ENCODE measurements around the gene TNXB. TPM values are rescaled to one million over a fixed set of nuclear protein-coding genes. Genes with fewer than 3 reads are reported as not detected.
"Not testable (repeated sequence)": the region's sequence is repeated elsewhere in the genome, so short reads cannot be mapped to it uniquely, and the experiment has no call there.

Gene TNXB
- total RNA-seq, 1 experiment from 2014 or later, result 0.12 TPM

DNA sequence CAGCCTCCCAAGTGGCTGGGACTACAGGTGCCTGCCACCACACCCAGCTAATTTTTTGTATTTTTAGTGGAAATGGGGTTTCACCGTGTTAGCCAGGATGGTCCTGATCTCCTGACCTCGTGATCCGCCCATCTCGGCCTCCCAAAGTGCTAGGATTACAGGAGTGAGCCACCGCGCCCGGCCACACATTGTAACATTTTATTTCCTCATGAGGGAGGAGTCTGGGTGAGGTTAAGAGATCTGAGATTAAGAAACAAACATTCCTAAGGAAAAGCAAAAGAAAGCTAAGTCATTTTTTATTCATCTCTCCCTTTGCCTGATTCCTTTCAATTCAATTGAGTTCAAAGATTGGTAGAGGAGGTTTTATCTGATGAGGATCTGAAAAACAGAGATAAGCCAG, 35.1 kb upstream of the TNXB start:
- DNase-seq (ENCODE audit: low read depth), result not testable (repeated sequence)

DNA sequence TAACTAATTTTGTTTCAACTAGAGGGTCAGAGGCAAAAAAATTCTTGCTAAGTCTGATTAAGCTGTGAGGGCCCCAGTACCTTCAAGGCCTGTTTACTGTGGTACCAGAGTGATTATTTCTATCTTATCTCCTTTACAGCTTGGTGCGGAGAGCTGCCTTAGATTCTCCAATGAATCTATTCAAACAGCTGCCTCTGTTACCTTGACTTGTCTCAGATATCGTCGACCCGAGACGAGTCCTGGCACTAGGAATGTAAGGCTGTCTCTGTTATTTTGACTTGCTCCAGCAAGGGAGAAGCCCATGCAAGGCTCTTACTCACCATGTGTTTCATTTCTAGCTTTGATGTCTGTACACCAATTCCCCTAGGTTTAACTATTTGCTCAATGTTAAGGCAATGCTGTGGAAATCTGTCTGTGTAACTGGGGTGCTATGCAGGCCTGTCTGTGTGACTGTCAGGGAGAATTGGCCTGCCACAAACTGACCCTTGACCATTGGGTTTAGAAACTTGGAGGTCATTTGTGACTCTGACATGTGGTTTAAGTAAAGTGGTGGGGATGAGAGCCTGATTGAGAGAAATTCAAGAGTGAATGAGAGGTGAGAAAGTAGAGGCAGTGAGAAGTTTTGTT, 31.4 kb upstream of the TNXB start:
- no peak for DNase-seq (ENCODE audit: low read depth)

DNA sequence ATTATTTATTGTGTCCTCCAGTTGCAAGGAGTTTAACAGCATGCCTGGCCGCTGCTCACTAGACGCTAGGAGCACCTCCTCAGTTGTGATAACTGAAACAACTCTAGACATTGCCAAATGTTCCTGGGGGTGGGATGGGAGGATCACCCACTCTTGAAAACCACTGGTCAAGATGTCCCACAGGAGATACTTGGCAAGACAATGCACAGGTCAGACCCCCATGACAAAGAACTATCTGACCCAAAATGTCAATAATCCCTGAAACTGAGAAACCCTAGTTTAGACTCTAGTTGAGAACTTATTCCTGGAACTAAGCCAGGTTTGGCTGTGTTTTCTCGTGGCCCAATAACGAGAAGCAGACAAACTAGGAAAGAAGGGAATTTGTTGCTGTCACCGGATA, 30.5 kb upstream of the TNXB start:
- DNase-seq (ENCODE audit: low read depth), result no peak

DNA sequence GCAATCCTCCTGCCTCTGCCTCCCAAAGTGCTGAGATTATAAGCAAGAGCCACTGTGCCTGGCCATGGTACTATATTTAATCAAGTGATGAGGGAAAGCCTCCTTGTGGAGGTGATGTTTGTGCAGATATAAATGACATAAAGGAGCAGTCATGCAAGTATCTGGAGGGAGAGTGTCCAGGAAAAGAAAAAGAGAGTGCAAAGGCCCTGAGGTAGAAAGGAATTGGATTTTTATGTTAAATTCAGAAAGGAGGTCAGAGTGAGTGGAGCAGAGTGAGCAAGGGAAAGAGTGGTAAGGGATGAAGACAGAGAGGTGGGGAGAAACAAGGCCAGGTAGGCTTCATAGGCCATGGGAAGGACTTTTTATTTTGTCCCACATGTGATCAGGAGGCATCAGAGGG, 28.3 kb upstream of the TNXB start:
- DNase-seq (ENCODE audit: low read depth), result no peak

DNA sequence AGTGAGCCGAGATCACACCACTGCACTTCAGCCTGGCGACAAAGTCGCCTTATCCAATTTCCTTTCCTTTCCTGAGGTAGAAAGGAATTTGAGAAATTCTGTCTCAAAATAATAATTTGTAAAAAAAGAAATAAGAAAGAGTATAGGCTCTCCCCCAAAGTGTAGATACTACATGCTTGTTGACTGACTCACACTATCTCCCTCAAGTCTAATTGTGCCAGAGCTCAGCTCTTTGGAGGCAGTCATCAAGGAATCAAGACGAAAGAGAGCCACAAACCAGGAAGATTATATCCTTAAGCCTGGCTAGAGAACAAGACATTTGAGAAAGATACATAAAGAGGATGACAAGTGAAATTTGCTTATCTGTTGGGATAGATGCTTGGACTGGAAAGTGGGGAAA, 24.6 kb upstream of the TNXB start:
- DNase-seq (ENCODE audit: low read depth), result no peak

DNA sequence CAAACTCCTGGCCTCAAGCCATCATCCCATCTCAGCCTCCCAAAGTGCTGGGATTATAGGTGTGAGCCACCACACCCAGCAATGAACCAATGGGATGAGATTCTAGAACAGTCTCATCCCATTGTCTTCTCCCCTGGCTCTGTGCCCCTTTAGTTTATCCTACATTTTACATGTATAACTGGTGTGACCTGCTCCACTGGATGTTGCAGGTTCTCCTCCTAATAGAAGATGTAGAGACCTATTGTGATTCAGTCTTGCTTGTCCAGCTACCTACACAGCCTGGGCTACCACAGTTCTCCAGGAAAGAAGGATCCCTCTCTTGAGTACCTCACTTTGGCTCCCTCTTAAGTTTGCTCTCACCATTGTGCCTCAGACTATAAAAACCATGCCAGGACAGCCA, 23.0 kb upstream of the TNXB start:
- no peak for DNase-seq (ENCODE audit: low read depth)

DNA sequence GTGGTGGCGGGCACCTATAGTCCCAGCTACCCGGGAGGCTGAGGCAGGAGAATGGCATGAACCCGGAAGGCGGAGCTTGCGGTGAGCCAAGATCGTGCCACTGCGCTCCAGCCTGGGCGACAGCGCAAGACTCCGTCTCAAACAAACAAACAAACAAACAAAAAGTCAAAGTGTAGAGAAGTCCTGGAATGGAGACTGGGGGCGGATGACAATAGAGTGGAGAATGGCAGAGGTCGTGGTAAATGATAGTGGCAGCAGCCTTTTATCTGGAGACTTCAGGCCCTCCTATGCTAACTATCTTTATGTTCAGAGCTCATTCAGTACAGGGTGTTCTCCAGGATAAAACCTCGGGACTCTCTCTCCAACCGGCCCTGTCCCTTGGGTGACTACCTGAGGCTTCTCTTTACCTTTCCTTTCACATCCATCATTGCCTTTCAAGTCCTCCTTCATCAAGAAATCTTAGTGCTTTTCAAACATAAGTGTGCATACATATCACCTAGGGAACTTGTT, 22.4 kb upstream of the TNXB start:
- no peak for DNase-seq (ENCODE audit: low read depth)

DNA sequence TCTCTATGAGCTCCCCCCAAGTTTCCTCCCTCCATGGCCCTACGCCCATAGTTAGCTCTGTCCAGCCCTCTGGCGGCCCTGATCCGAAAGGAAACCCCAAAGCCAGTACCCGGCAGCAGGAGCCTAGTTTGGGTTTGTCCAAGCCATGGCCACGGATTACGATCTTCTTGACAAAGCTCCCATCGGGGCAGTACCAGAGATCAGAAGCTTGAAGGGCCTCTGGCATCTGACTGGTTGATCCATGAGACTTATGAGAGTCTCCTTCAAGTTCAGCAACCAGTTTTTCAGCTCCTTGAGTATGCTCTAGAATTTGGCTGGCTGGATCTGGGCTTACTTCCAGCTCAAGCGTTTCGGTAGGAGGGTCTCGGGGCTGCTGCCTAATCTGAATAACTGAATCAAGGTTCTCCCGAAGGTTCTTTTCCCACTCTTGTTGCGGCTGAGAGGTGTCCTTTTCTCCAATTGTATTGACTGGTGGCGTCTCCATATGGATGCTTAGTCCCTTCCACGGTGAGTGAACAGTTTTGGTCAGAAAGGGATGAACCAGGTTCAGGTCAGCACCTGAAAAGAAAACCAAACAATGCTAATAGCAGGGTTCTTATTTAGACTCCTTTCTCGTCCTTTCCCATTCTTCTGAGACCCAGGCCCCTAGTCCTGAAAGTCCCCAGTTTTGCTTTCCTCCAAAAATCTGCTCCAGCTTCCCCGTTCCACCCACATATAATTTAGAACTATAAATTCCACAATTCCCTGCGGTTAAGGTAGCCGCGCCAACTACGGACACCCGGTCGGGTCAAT, 20.4 kb upstream of the TNXB start:
- no peak for DNase-seq (ENCODE audit: low read depth)

DNA sequence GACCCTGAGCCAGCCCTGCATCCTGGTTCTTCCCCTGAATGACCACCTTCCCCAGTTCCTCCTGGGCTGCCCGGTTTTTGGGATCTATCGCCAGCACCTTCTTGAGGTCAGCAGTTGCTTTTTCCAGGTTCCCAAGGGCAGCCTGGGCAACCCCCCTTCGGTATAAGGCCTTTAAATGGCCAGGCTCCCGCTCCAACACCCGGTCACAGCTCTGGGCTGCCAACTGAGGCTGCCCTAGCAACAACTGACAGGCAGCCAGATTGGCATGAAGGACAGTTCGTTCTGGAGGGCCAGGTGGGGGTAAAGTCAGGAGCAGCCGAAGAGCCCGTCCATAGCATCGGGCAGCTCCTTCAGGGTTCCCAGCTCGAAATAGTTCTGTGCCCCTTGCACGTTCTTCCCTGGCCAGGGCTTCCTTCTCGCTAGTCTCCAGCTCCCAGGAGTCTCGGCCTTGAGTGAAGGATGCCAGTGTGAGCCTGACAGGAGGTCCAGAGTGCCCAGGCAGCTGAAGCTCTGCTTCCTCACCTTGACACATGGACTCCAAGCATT, 19.7 kb upstream of the TNXB start:
- no peak for DNase-seq (ENCODE audit: low read depth)

DNA sequence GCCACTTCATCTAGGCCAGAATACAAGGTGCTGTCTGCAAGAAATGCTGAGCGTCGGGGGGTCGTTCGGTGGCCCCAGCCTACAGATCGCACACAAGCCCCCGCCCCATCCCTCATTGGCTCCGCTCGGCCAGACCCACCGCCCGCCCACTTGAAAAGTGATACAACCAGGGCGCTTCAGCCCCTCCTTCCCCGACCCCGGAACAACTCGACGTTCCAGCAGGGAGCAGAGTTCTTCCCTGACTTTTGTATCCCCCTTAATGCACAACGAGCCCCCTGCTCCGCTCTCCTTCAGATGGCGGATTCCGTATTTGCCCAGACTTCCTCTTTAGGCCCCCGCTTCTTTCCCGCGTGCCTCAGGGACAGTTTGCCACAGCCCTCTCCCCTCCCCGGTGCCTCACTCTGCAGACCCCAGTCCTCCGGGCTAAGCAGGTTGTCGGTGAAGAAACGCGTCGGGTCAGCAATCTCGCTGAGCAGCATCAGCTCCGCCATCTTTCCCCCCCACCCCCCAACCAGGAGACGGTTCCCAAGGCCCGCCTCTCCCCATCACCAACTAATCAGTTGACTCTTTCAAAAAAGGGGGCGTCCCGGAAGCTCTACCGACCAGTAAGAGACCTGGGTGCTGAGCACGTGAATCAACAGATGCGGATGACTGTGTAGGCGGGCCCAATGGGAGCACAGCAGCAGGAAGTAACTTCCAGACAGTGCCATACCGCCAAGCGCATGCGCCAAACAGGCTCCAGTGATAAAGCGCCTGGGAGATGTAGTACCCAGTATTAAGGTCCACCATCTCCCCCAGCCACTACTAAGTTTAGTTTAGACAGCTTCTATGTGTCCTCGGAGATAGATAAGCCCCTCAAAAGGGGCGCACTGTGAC, 18.8 kb upstream of the TNXB start, which contains the start of gene ATF6B:
ATF6B (minus strand) TSS at position 530 of the 876 bp plus-strand sequence; CDS start at position 491, 39 bp downstream.
- DNase-seq (ENCODE audit: low read depth), result peak; percentile 100

DNA sequence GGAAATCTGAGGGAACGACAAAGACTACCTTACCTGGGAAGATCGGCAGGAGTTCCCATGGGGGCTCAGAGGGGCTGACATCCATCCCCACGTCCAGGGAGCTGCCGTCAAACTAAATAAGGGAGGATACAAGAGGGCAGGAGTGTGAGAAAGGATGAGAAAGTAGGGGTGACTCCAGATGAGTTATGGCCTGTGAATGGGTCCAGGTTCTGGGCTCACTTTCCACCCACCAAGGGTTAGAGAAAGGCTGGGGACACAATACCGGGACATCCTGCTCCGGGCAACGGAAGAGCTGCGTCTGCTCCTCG, 18.2 kb upstream of the TNXB start:
- no peak for DNase-seq (ENCODE audit: low read depth)

DNA sequence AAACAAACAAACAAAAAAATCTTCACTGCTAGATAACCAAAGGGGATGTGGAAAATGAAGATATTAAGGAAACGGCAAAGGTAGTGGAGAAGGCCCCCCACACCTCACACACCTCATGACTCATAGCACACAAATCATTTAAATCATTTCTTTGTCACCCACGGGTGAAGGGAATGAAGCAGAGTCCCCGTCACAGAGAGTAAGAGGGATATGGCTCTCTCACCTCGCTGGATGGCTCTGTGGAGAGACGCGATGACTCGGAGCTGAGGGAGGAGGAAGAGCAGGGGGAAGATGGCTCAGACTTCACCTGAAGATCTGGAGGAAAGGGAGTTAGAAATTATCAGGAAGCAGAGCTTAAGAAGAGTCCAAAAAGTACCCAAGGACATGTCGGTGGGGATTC, 17.7 kb upstream of the TNXB start:
- no peak for DNase-seq (ENCODE audit: low read depth)

DNA sequence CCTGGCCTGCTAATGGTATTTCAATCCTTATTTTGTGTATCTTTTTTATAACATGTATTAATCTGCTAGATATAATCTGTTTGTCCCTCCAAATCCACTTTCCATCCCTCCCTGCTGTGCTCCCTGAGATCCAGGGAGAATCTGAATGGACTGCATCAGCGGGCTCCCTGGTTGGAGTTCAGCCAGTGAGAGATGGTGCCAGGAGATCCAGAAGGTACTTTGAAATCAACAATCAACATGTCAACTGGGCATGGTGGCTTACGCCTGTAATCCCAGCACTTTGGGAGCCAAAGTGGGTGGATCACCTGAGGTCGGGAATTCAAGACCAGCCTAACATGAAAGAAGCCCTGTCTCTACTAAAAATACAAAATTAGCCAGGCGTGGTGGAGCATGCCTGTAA, 14.5 kb upstream of the TNXB start:
- no peak for DNase-seq (ENCODE audit: low read depth)

DNA sequence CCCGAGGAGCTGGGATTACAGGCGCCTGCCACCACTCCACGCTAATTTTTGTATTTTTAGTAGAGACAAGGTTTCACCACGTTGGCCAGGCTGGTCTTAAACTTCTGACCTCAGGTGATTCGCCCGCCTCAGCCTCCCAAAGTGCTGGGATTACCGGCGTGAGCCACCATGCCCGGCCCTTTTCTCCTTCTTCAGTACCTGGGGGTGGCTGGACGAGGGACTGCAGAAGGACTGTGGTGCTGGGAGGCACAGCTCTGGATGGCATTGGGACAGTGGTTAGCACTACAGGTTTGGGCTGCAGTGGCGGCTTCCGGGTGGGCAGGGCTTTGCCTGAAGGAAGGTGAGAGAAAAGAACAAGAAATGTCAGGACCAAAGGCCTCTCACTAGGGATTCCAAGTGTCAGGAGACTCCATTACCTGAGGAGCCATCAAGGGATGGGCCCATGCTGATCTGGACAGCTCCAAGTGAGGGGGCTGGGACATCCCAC, 11.5 kb upstream of the TNXB start:
- DNase-seq (ENCODE audit: low read depth), result no peak

DNA sequence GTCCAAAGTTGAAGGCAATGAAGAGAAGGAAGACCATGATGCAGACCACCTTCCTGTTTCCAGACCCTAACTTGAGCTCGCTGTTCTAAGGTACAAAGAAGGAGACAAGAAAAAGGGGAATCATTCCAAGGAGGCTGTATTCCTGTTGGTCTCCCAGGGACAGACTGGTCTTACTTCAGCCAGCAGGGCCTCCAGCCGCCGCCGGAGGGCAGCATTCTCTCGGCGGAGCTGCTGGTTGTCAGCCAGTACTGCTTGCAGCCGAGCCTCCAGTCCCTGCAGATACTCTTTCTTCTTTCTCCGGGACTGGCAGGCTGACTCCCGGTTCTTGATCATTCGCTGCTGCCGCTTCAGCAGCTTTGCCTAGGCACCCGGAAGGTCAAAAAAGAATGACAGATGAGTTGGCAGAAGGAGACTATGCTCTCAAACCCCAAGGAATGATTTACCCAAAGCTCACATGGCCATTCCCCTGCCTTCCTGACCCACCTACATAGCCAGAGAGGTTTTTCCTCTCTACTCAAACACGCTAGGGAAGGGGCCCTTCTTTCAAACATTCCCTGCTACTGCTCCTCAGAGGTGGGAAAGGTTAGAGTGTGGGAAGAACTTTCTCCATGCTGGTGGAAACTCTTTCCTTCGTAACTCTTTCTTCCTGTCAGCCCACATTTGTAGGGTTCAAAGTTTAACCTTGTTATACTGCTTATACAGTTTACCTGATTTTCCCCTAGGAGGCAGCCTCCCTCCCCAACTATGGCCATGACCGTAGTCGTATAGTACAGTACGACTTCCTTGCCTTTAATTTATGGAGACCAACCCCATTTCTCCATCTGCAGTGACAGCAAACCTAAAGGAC, 9.9 kb upstream of the TNXB start:
- peak; percentile 77 for DNase-seq (ENCODE audit: low read depth)

DNA sequence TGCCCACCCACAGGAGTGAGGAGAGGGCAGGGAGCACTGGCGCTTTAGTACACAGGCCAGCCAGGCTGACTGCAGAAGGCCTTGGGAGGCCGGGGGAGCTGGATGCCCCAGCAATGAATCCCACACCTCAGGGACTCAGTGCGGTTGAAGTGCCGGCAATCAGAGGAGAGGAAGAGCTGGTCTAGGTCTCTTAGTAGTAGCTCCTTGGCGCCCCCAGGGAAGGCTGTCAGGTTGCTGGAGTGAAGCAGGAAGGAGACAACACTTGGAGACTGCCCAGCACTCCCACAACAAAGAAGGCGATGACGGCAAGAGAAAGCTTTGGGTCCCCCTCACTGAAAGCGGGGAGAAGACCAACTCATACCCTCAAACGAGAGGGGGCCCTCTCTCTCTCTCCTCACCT, 8.3 kb upstream of the TNXB start:
- no peak for DNase-seq (ENCODE audit: low read depth)

DNA sequence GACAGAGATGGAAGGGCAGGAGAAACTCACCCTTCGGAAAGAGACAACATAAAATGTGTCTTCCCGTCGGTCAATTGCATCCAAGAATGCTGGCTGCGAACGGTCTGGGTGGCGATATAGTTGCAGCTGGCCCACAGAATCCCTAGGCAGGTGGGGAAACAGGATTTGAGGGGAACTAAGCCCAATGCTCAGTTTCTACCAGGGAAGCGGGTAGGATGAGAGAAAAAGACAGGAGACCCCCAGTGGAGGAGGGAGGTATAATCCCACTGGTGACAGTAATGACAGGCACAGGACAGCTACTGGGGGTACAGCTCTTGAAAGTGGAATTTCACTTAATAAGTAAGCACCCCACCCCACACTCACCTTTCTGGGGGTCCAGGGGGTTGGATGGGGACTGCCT, 7.5 kb upstream of the TNXB start:
- DNase-seq (ENCODE audit: low read depth), result peak; percentile 33

DNA sequence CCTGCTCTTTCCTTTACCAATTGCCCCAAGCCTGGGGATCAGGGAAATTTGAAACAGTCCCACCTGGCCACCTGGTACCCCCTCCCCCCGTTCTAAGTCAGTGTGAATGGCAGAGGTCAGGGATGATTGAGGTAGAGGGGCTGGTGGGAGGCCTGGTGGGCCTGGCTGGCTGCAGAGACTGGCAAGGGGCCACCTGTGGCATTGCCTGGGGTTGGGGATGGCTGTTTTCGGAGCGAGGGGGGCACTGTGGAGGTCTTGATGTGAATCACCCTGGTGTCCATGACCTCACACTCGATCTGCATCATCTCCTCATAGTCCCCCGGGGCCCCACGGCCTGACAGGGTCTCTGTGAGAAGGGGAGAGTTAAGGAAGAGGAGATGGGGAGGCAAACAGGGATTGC, 6.5 kb upstream of the TNXB start:
- DNase-seq (ENCODE audit: low read depth), result no peak

DNA sequence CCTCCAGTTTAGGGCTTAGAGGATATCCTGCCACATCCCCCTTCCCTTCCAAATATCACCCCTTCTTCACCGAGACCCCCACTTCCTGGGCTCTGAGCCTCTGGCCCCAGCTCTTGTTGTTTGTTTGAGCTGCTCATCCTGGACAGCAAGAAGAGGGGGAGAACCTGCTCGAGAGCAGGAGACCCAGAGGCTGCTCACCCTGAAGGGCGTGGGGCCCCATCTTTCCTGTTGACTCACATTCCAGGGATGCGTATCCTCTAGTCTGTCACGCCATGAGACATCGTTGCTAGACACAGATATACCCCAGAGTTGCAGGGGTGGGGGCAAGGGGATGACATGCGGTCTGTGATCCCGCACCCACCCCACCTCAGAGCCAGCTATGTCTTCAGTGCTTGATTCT, 5.7 kb upstream of the TNXB start:
- DNase-seq (ENCODE audit: low read depth), result peak; percentile 89

DNA sequence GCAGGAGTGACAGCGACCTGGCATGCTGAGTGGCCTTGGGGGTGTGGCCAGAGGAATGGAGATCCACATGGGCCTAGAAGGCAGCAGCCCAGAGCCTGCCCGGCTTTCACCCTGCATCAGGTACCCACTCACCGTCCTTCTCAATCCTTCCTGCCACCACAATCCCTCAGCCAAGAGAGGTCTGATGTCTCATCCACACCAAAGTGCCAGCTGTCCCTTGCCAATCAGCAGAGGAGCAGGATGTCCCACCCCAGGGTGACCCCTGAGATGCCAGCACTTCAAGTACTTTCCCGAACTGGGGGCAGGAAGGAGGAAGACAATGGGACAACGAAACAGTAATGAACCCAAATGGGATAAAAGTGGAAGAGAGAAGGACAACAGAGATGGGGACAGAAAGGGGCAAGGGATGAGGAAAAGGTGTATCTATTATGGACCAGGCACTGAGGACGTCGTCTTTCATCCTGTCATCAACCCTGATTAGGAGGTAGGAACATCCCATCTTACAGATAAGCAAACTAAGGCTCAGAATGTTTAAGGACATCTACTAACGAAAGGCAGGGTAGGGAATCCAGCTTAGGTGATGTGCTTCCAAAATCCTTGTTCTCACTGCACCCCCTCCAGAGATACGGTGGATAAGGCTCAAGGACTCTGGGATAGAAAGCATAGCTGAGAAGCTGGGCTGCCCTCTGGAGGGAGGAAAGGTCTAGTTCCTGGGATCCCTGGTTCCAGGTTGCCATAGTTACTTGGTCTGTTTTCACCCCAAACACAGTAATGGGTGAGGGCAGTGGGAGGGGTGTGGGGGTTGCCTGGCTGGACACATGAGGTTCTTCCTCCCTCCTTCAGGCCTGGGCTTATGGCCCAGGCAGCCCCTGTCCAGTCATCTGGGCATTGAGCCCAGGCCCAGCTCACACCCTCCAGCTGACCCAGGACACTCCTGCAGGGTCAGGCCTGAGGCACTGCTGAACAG, 4.5 kb upstream of the TNXB start:
- DNase-seq (ENCODE audit: low read depth), result peak; percentile 97

All from RPMI7951 (cell line).